CD4-positive, alpha-beta T cell treated with Interleukin-15 for 4 hours (primary cell): ENCODE data around the gene MC1R.
A peak's percentile ranks its signal among the peaks of the same experiment; 100 is the strongest.
"Not testable (repeated sequence)": the region's sequence is repeated elsewhere in the genome, so short reads cannot be mapped to it uniquely, and the experiment has no call there.

Experiments used
- DNase-seq: peaks from one replicate; pipeline ENCODE4 v3.0.0-alpha.2; 2020; ENCODE audit warnings: low spot score

MC1R gene

GRCh38 chr16:89918453-89919347, at the start of gene MC1R:
Gene MC1R (plus strand): TSS chr16:89918862. CDS start chr16:89919259, 397 bp downstream.
- DNase-seq = no peak

GRCh38 chr16:89869911-89870310, 48.8 kb upstream of the MC1R start:
- no peak for DNase-seq

- DNase-seq = no peak
Measured at GRCh38 chr16:89870440-89870839, 48.2 kb upstream of the MC1R start.

- no peak for DNase-seq
Measured at GRCh38 chr16:89871895-89872294, 46.8 kb upstream of the MC1R start.

GRCh38 chr16:89873109-89873971, 45.3 kb upstream of the MC1R start, which contains the start of gene TCF25:
Gene TCF25 (plus strand): TSS chr16:89873592. CDS start chr16:89873668, 76 bp downstream.
- DNase-seq = peak; percentile 80

- DNase-seq = peak; percentile 94
Measured at GRCh38 chr16:89873972-89874689, 44.5 kb upstream of the MC1R start.

- DNase-seq = not testable (repeated sequence)
Measured at GRCh38 chr16:89879123-89879522, 39.5 kb upstream of the MC1R start.

- DNase-seq = no peak
Measured at GRCh38 chr16:89880477-89881367, 37.9 kb upstream of the MC1R start.

- DNase-seq = no peak
Measured at GRCh38 chr16:89881368-89881730, 37.3 kb upstream of the MC1R start.

- no peak for DNase-seq
Measured at GRCh38 chr16:89883346-89884040, 35.2 kb upstream of the MC1R start.

- DNase-seq = no peak
Measured at GRCh38 chr16:89884041-89884421, 34.6 kb upstream of the MC1R start.

- DNase-seq = no peak
Measured at GRCh38 chr16:89887243-89887642, 31.4 kb upstream of the MC1R start.

GRCh38 chr16:89890200-89890599, 28.5 kb upstream of the MC1R start:
- DNase-seq = no peak

GRCh38 chr16:89890886-89891657, 27.6 kb upstream of the MC1R start:
- DNase-seq = no peak

GRCh38 chr16:89892055-89892630, 26.5 kb upstream of the MC1R start:
- DNase-seq = no peak

- DNase-seq = no peak
Measured at GRCh38 chr16:89892635-89893034, 26.0 kb upstream of the MC1R start.

- DNase-seq = no peak
Measured at GRCh38 chr16:89893642-89894548, 24.8 kb upstream of the MC1R start.
